IMR-90 (cell line): Measurements from ENCODE around the gene NPAS1. TPM values are rescaled to one million over a fixed set of nuclear protein-coding genes. Genes with fewer than 3 reads are reported as not detected.

Experiments used
- ATAC-seq: fragments of 200-7000 bp; cut with Tn5 transposase; 2 replicates; pipeline ENCODE4 v1.9.1; 2020; ENCODE audit warnings: low read depth, mild to moderate bottlenecking, moderate library complexity
- BruUV-seq: library from RNA; stranded (reverse); fragments of 400-500 nt; replicated peaks from 2 replicates; lab custom pipeline; 2021; lab: Mats Ljungman, UMichigan
- CTCF ChIA-PET: fragments of 300-600 bp; formaldehyde crosslinking; extraction: SDS; loops from one replicate; lab custom pipeline; 2021; ENCODE audit warnings: antibody characterized with exemption; lab: Yijun Ruan, JAX
- POLR2A ChIA-PET: fragments of 300-600 bp; sonication (Branson Sonifier 250); formaldehyde crosslinking; loops from one replicate; lab custom pipeline; 2022; ENCODE audit warnings: antibody characterized with exemption; ENCODE audit not compliant: unreplicated experiment; lab: Charles Lee
- DNase-seq: peaks from one replicate; pipeline ENCODE4 v3.0.0; 2013
- H2AFZ ChIP-seq: replicated peaks from 2 replicates; pipeline ENCODE3; 2013; ENCODE audit warnings: low read length, mild to moderate bottlenecking; ENCODE audit not compliant: poor library complexity
- H2AK5ac ChIP-seq: 2 replicates; pipeline ENCODE4 v1.6.1; 2013; ENCODE audit warnings: low read depth, low read length, inconsistent platforms
- H2AK9ac ChIP-seq: replicated peaks from 2 replicates; pipeline ENCODE3; 2013; ENCODE audit warnings: mild to moderate bottlenecking, low read depth, low read length, moderate library complexity; ENCODE audit not compliant: poor library complexity
- H2BK120ac ChIP-seq: 2 replicates; pipeline ENCODE4 v1.6.1; 2013; ENCODE audit warnings: low read depth, low read length, inconsistent platforms
- H2BK15ac ChIP-seq: 3 replicates; pipeline ENCODE4 v1.6.1; 2013; ENCODE audit warnings: low read depth, low read length, inconsistent platforms
- H2BK20ac ChIP-seq: 2 replicates; pipeline ENCODE4 v1.6.1; 2013; ENCODE audit warnings: low read depth, mild to moderate bottlenecking, inconsistent platforms, low read length, moderate library complexity
- H2BK5ac ChIP-seq: 2 replicates; pipeline ENCODE4 v1.6.1; 2013; ENCODE audit warnings: mild to moderate bottlenecking, low read depth, low read length, inconsistent platforms; ENCODE audit not compliant: poor library complexity, severe bottlenecking
- H3K14ac ChIP-seq: replicated peaks from 2 replicates; pipeline ENCODE4 v1.6.1; 2013; ENCODE audit warnings: low read depth, low read length, inconsistent platforms
- H3K18ac ChIP-seq: 2 replicates; pipeline ENCODE4 v1.6.1; 2013; ENCODE audit warnings: low read depth, low read length, control low read depth
- H3K23ac ChIP-seq: 2 replicates; pipeline ENCODE4 v1.6.1; 2013; ENCODE audit warnings: low read depth, low read length, inconsistent platforms
- H3K27ac ChIP-seq: 2 replicates; pipeline ENCODE4 v1.5.1; 2013; ENCODE audit warnings: mild to moderate bottlenecking, control low read depth, low read length; ENCODE audit not compliant: insufficient read depth
- H3K27me3 ChIP-seq: 2 replicates; pipeline ENCODE4 v1.6.1; 2013; ENCODE audit warnings: low read length; ENCODE audit not compliant: control insufficient read depth, insufficient read depth
- H3K36me3 ChIP-seq: 2 replicates; pipeline ENCODE4 v1.6.1; 2013; ENCODE audit warnings: low read length, mixed read lengths; ENCODE audit not compliant: control insufficient read depth, insufficient read depth
- H3K4ac ChIP-seq: 2 replicates; pipeline ENCODE4 v1.6.1; 2013; ENCODE audit warnings: low read depth, low read length, inconsistent platforms
- H3K4me1 ChIP-seq: 2 replicates; pipeline ENCODE4 v1.6.1; 2013; ENCODE audit warnings: low read length, mixed read lengths; ENCODE audit not compliant: control insufficient read depth, insufficient read depth
- H3K4me2 ChIP-seq: 2 replicates; pipeline ENCODE4 v1.6.1; 2013; ENCODE audit warnings: low read depth, mild to moderate bottlenecking, control low read depth, low read length, moderate library complexity
- H3K4me3 ChIP-seq: 2 replicates; pipeline ENCODE4 v1.5.1; 2013; ENCODE audit warnings: low read depth, mild to moderate bottlenecking, control low read depth, low read length, moderate library complexity; ENCODE audit not compliant: insufficient read depth
- H3K56ac ChIP-seq: 2 replicates; pipeline ENCODE4 v1.6.1; 2013; ENCODE audit warnings: low read length, inconsistent platforms; ENCODE audit not compliant: insufficient read depth; ENCODE audit errors: extremely low read depth
- H3K79me1 ChIP-seq, 2 experiments: 2 replicates each; pipeline ENCODE4 v1.6.1; 2013; ENCODE audit warnings: low read length in 2 of 2, inconsistent platforms in 1 of 2, low read depth in 1 of 2
- H3K9ac ChIP-seq: 2 replicates; pipeline ENCODE4 v1.6.1; 2013; ENCODE audit warnings: low read depth, low read length, control low read depth
- H3K9me1 ChIP-seq: 2 replicates; pipeline ENCODE4 v1.6.1; 2013; ENCODE audit warnings: low read length, inconsistent platforms; ENCODE audit not compliant: insufficient read depth
- H3K9me3 ChIP-seq: 2 replicates; pipeline ENCODE4 v1.6.1; 2013; ENCODE audit warnings: low read length; ENCODE audit not compliant: control insufficient read depth, insufficient read depth
- H4K20me1 ChIP-seq: 2 replicates; pipeline ENCODE4 v1.6.1; 2013; ENCODE audit warnings: low read length, inconsistent platforms; ENCODE audit not compliant: insufficient read depth
- H4K5ac ChIP-seq: 2 replicates; pipeline ENCODE4 v1.6.1; 2013; ENCODE audit warnings: mild to moderate bottlenecking, low read depth, low read length, control low read depth
- H4K8ac ChIP-seq, 2 experiments: 2 replicates each; pipeline ENCODE4 v1.6.1; 2013; ENCODE audit warnings: low read depth in 2 of 2, low read length in 2 of 2, control low read depth in 1 of 2, inconsistent platforms in 1 of 2
- H4K91ac ChIP-seq: 2 replicates; pipeline ENCODE4 v1.6.1; 2013; ENCODE audit warnings: low read depth, low read length, inconsistent platforms; ENCODE audit not compliant: insufficient read depth
- BHLHE40 ChIP-seq: fragments of 150-350 bp; IDR thresholded peaks from 2 replicates; pipeline ENCODE4 v1.6.1; 2016; ENCODE audit warnings: mild to moderate bottlenecking, low read depth, low read length
- CHD1 ChIP-seq: IDR thresholded peaks from 2 replicates; pipeline ENCODE4 v1.6.1; 2012; ENCODE audit warnings: low read depth, low read length, improper control_type of control experiment
- MAZ ChIP-seq: IDR thresholded peaks from 2 replicates; pipeline ENCODE4 v1.6.1; 2012; ENCODE audit warnings: low read depth, mild to moderate bottlenecking, low read length, improper control_type of control experiment, moderate library complexity, borderline replicate concordance
- POLR2A ChIP-seq: IDR thresholded peaks from 2 replicates; pipeline ENCODE4 v1.6.1; 2012; ENCODE audit warnings: mild to moderate bottlenecking, low read depth, low read length
- RCOR1 ChIP-seq: IDR thresholded peaks from 2 replicates; pipeline ENCODE4 v1.6.1; 2012; ENCODE audit warnings: mild to moderate bottlenecking, low read length, improper control_type of control experiment; ENCODE audit not compliant: insufficient replicate concordance
- WGBS, 2 experiments: methylation state at CpG; one replicate each; pipeline versions ENCODE4 v1.1.5 to v1.1.7; 2013; ENCODE audit warnings: missing lambda C conversion rate in 2 of 2; ENCODE audit not compliant: insufficient read length in 1 of 2; ENCODE audit errors: extremely low coverage in 2 of 2; 5-methylcytosine and 5-hydroxymethylcytosine counted together
- dilution Hi-C: fragments of 300-500 bp; cut with HindIII; formaldehyde crosslinking; loops from one replicate; pipeline ENCODE4 v1.14.3; 2018; ENCODE audit warnings: low sequenced_read_pairs; ENCODE audit not compliant: unreplicated experiment
- in situ Hi-C: fragments of 300-500 bp; cut with MboI; formaldehyde crosslinking; loops from 3 replicates; pipeline ENCODE4 v1.14.3; 2019; ENCODE audit warnings: low sequenced_read_pairs, inconsistent platforms, mixed read lengths
- intact Hi-C: fragments of 100-400 bp; cut with micrococcal nuclease; formaldehyde crosslinking; loops from 2 replicates; pipeline ENCODE4 v1.10.0; 2022
- polyA plus RNA-seq, 3 experiments: library from polyadenylated mRNA; depleted of rRNA; stranded (reverse); fragments of >200 nt; gene quantifications; 2 replicates each; pipeline ENCODE4 v1.2.3, GENCODE V29; 2012; ENCODE audit warnings: low replicate concordance in 1 of 3
- total RNA-seq: library from RNA; depleted of rRNA; stranded (reverse); fragments of >200 nt; gene quantifications from 2 replicates; pipeline ENCODE4 v1.2.3, GENCODE V29; 2012

The NPAS1 gene
- total and polyA plus RNA-seq, 2 of the 4 experiments (the other 2 are of a cell fraction) = 0.36 to 5.7 TPM

GRCh38 chr19:46985542-46986415, 33.9 kb upstream of the NPAS1 start (continued):
- no peak for TF ChIP-seq RCOR1
- no peak for TF ChIP-seq BHLHE40

GRCh38 chr19:46988614-46989230, 30.9 kb upstream of the NPAS1 start:
- H3K4ac ChIP-seq = no peak overlapping the region
- no peak overlapping the region for H3K27ac ChIP-seq
- no peak overlapping the region for H3K4me3 ChIP-seq
- H3K4me2 ChIP-seq = no peak overlapping the region
- peaks cover 18 to 73% of the 10 kb centered on the region in 2 experiments for H3K79me1 ChIP-seq
- no peak overlapping the region for H3K23ac ChIP-seq
- WGBS, 2 experiments = 100% methylated on average over 1 of the region's 14 CpGs; no CpG with 5 or more reads in 1 of the 2 experiments
- no peak overlapping the region for H2AFZ ChIP-seq
- H2BK20ac ChIP-seq = no peak overlapping the region
- H3K9me1 ChIP-seq = peaks cover 5% of the 10 kb centered on the region
- H3K14ac ChIP-seq = no peak overlapping the region
- H3K9me3 ChIP-seq = no peaks in the 10 kb centered on the region
- TF ChIP-seq POLR2A (no peak), RCOR1 (no peak), MAZ (no peak), BHLHE40 (no peak), CHD1 (no peak)
- ChIA-PET CTCF (interaction anchor here (1.0 kb wide), 1 partner anchor 132 kb away, joined by 3 read pairs; no protein-coding TSS in a partner anchor), POLR2A (no interaction called here)
- no peak overlapping the region for H2BK15ac ChIP-seq
- dilution Hi-C loops = no loop called here
- BruUV-seq = no TSS peak
- ATAC-seq = no peak
- H3K4me1 ChIP-seq = peaks cover 7% of the 10 kb centered on the region
- H4K8ac ChIP-seq = no peak overlapping the region
- H2AK9ac ChIP-seq = peak overlapping the region; percentile 44
- H3K18ac ChIP-seq = no peak overlapping the region
- intact Hi-C loops = no loop called here
- H4K91ac ChIP-seq = no peak overlapping the region
- no peak overlapping the region for H4K5ac ChIP-seq
- H2BK5ac ChIP-seq = no peak overlapping the region
- H3K36me3 ChIP-seq = peaks cover 41% of the 10 kb centered on the region
- no peak overlapping the region for H2BK120ac ChIP-seq
- DNase-seq = no peak
- H3K27me3 ChIP-seq = no peaks in the 10 kb centered on the region
- no peak overlapping the region for H3K56ac ChIP-seq
- in situ Hi-C loops = loop anchor here (5.0 kb wide), 1 partner anchor 231 kb away; no protein-coding TSS in a partner anchor
- peaks cover 14% of the 10 kb centered on the region for H4K20me1 ChIP-seq
- no peak overlapping the region for H2AK5ac ChIP-seq
- no peak overlapping the region for H3K9ac ChIP-seq
